OCI-LY7 (cell line): ENCODE measurements around the gene TIGD4.

Experiments
- CTCF ChIP-seq: fragments of 200-600 bp; sonication (generic); conservative IDR thresholded peaks from 2 replicates; pipeline ENCODE4 v1.5.1; 2014; ENCODE audit warnings: mild to moderate bottlenecking, antibody characterized with exemption, low read length, moderate library complexity, mixed read lengths
- EZH2phosphoT487 ChIP-seq: fragments of 200-600 bp; sonication (generic); IDR thresholded peaks from 2 replicates; pipeline ENCODE4 v1.6.1; 2018; ENCODE audit warnings: low read depth, borderline replicate concordance, mild to moderate bottlenecking, mixed run types, antibody characterized with exemption, low read length, moderate library complexity, mixed read lengths

- no peak for TF ChIP-seq EZH2phosphoT487
- TF ChIP-seq CTCF, result no peak
Observed at GRCh38 chr4:152810715-152811287, 31.3 kb upstream of the TIGD4 start.
